Activated naive CD4-positive, alpha-beta T cell treated with Interleukin-2 at 50 U/mL for 16 hours (primary cell): ENCODE measurements around the gene EIF4E3.

Experiments used
- DNase-seq: peaks from one replicate; pipeline ENCODE4 v3.0.0-alpha.2; 2020

EIF4E3 gene

GRCh38 chr3:71684757-71685386 lies 40.3 kb downstream of the EIF4E3 start:
- DNase-seq = no peak

- no peak for DNase-seq
These were observed 41.0 kb downstream of the EIF4E3 start for GRCh38 chr3:71684046-71684756.

- peak; percentile 29 for DNase-seq
These were observed 44.0 kb downstream of the EIF4E3 start for GRCh38 chr3:71681224-71681668.

- no peak for DNase-seq
These were observed 44.6 kb downstream of the EIF4E3 start for GRCh38 chr3:71680603-71681002.

GRCh38 chr3:71676931-71677330 lies 48.3 kb downstream of the EIF4E3 start:
- DNase-seq = no peak

- DNase-seq = no peak
These were observed 51.7 kb downstream of the EIF4E3 start for GRCh38 chr3:71673486-71673885.

GRCh38 chr3:71672807-71673206 lies 52.4 kb downstream of the EIF4E3 start:
- DNase-seq = no peak

- DNase-seq = no peak
These were observed 52.9 kb downstream of the EIF4E3 start for GRCh38 chr3:71672340-71672739.

GRCh38 chr3:71671216-71671845 lies 53.9 kb downstream of the EIF4E3 start:
- DNase-seq = no peak

GRCh38 chr3:71662568-71662967 lies 62.6 kb downstream of the EIF4E3 start:
- DNase-seq = no peak

GRCh38 chr3:71662056-71662455 lies 63.1 kb downstream of the EIF4E3 start:
- DNase-seq = no peak

- no peak for DNase-seq
These were observed 65.2 kb downstream of the EIF4E3 start for GRCh38 chr3:71659864-71660591.

- no peak for DNase-seq
These were observed 67.2 kb downstream of the EIF4E3 start for GRCh38 chr3:71657831-71658530.

- DNase-seq = no peak
These were observed 70.1 kb downstream of the EIF4E3 start for GRCh38 chr3:71655061-71655460.

- no peak for DNase-seq
These were observed 71.8 kb downstream of the EIF4E3 start for GRCh38 chr3:71653414-71653807.

- DNase-seq = peak; percentile 5
These were observed 72.3 kb downstream of the EIF4E3 start for GRCh38 chr3:71652781-71653413.

- no peak for DNase-seq
These were observed 73.6 kb downstream of the EIF4E3 start for GRCh38 chr3:71651625-71652024.

GRCh38 chr3:71650372-71650771 lies 74.8 kb downstream of the EIF4E3 start:
- DNase-seq = no peak

- DNase-seq = no peak
These were observed 75.4 kb downstream of the EIF4E3 start for GRCh38 chr3:71649757-71650156.

- DNase-seq = no peak
These were observed 77.5 kb downstream of the EIF4E3 start for GRCh38 chr3:71647751-71648150.

- no peak for DNase-seq
These were observed 78.2 kb downstream of the EIF4E3 start for GRCh38 chr3:71646971-71647370.

GRCh38 chr3:71645140-71645539 lies 80.1 kb downstream of the EIF4E3 start:
- no peak for DNase-seq
